H1 (cell line): Measurements from ENCODE around the gene LNX2. TPM values are rescaled to one million over a fixed set of nuclear protein-coding genes. Genes with fewer than 3 reads are reported as not detected.

Source experiments
- CTCF ChIA-PET: fragments of 300-600 bp; sonication (Branson Sonifier 250); formaldehyde crosslinking; loops from one replicate; lab custom pipeline; 2021; ENCODE audit not compliant: partially characterized antibody; lab: Charles Lee
- POLR2A ChIA-PET: fragments of 300-600 bp; sonication (Branson Sonifier 250); formaldehyde crosslinking; loops from one replicate; lab custom pipeline; 2021; ENCODE audit warnings: inconsistent platforms; ENCODE audit not compliant: partially characterized antibody; lab: Charles Lee
- DNase-seq, 2 experiments: peaks; one replicate each; pipeline versions ENCODE4 v3.0.0 to v3.0.0-alpha.2; 2010 to 2022; ENCODE audit warnings: low spot score in 2 of 2, low read depth in 1 of 2, mixed read lengths in 1 of 2
- FAIRE-seq: peaks from 2 replicates; lab custom pipeline; 2011; peaks lifted over from hg19 to GRCh38; lab: Jason Lieb, UNC
- H2AFZ ChIP-seq: 2 replicates; pipeline ENCODE4 v1.8.1; 2012; ENCODE audit warnings: low read length, inconsistent platforms
- H2AK5ac ChIP-seq: 2 replicates; pipeline ENCODE4 v1.6.1; 2013; ENCODE audit warnings: low read depth, low read length
- H2BK120ac ChIP-seq: replicated peaks from 2 replicates; pipeline ENCODE3; 2013; ENCODE audit warnings: low read depth, low read length, inconsistent platforms
- H2BK12ac ChIP-seq: 2 replicates; pipeline ENCODE4 v1.6.1; 2013; ENCODE audit warnings: low read depth, low read length
- H2BK15ac ChIP-seq: 2 replicates; pipeline ENCODE4 v1.6.1; 2013; ENCODE audit warnings: low read length
- H2BK20ac ChIP-seq: 2 replicates; pipeline ENCODE4 v1.6.1; 2013; ENCODE audit warnings: low read length
- H2BK5ac ChIP-seq: 2 replicates; pipeline ENCODE4 v1.6.1; 2013; ENCODE audit warnings: low read depth, low read length
- H3K14ac ChIP-seq: 2 replicates; pipeline ENCODE4 v1.6.1; 2013; ENCODE audit warnings: inconsistent platforms; ENCODE audit not compliant: insufficient read length
- H3K18ac ChIP-seq: 2 replicates; pipeline ENCODE4 v1.6.1; 2013; ENCODE audit warnings: low read length; ENCODE audit errors: extremely low read depth
- H3K23ac ChIP-seq: 2 replicates; pipeline ENCODE4 v1.6.1; 2013; ENCODE audit warnings: inconsistent platforms; ENCODE audit not compliant: insufficient read length
- H3K23me2 ChIP-seq: 2 replicates; pipeline ENCODE4 v1.6.1; 2013; ENCODE audit warnings: low read depth, low read length
- H3K27ac ChIP-seq: 2 replicates; pipeline ENCODE4 v1.6.1; 2011; ENCODE audit warnings: low read depth, low read length, inconsistent platforms
- H3K27me3 ChIP-seq, 4 experiments: replicated peaks in 1 of 4; 1 replicate in 1 of 4; 2 replicates in 3 of 4; pipeline versions ENCODE4 v1.6.1 to v1.8.1; 2011 to 2013; ENCODE audit warnings: low read length in 3 of 4, mild to moderate bottlenecking in 3 of 4, inconsistent platforms in 2 of 4, mixed read lengths in 2 of 4, moderate library complexity in 1 of 4; ENCODE audit not compliant: control insufficient read depth in 3 of 4, insufficient read depth in 3 of 4; ENCODE audit errors: extremely low read depth in 1 of 4
- H3K36me3 ChIP-seq, 4 experiments: 2 replicates each; pipeline versions ENCODE4 v1.6.1 to v1.8.1; 2011 to 2013; ENCODE audit warnings: mild to moderate bottlenecking in 4 of 4, low read length in 3 of 4, moderate library complexity in 2 of 4, control low read depth in 1 of 4, inconsistent platforms in 1 of 4; ENCODE audit not compliant: insufficient read depth in 4 of 4, control insufficient read depth in 2 of 4
- H3K4ac ChIP-seq: replicated peaks from 2 replicates; pipeline ENCODE3; 2013; ENCODE audit warnings: low read length, low read depth, mixed read lengths, inconsistent platforms; ENCODE audit not compliant: insufficient read length
- H3K4me1 ChIP-seq, 4 experiments: replicated peaks in 1 of 4; 1 replicate in 1 of 4; 2 replicates in 3 of 4; pipeline versions ENCODE4 v1.6.1 to v1.8.1; 2011 to 2013; ENCODE audit warnings: low read length in 3 of 4, inconsistent platforms in 2 of 4, mixed read lengths in 1 of 4; ENCODE audit not compliant: insufficient read depth in 4 of 4, control insufficient read depth in 3 of 4
- H3K4me2 ChIP-seq, 2 experiments: 2 replicates each; pipeline versions ENCODE4 v1.6.1 to v1.8.1; 2011 to 2013; ENCODE audit warnings: low read depth in 2 of 2, low read length in 2 of 2, control low read depth in 1 of 2, inconsistent platforms in 1 of 2, mild to moderate bottlenecking in 1 of 2; ENCODE audit not compliant: insufficient read depth in 1 of 2
- H3K4me3 ChIP-seq, 4 experiments: fragments of 200-600, 300-600 bp in 1 of 4; sonication (generic), shearing (Covaris generic), sonication (Bioruptor Twin) in 1 of 4; 2 replicates each; pipeline versions ENCODE4 v1.5.1 to v1.8.1; 2011 to 2016; ENCODE audit warnings: low read length in 4 of 4, low read depth in 3 of 4, control low read depth in 2 of 4, inconsistent platforms in 2 of 4, mild to moderate bottlenecking in 2 of 4, mixed read lengths in 1 of 4, moderate library complexity in 1 of 4; ENCODE audit not compliant: insufficient read depth in 2 of 4; ENCODE audit errors: extremely low read depth in 1 of 4
- H3K56ac ChIP-seq: replicated peaks from 2 replicates; pipeline ENCODE3; 2013; ENCODE audit warnings: low read depth, mild to moderate bottlenecking, mixed read lengths, low read length, inconsistent platforms; ENCODE audit not compliant: insufficient read length
- H3K79me1 ChIP-seq: 2 replicates; pipeline ENCODE4 v1.6.1; 2013; ENCODE audit warnings: low read depth, low read length, control low read depth
- H3K79me2 ChIP-seq, 2 experiments: 2 replicates each; pipeline versions ENCODE4 v1.6.1 to v1.8.1; 2012 to 2013; ENCODE audit warnings: low read length in 2 of 2, mild to moderate bottlenecking in 2 of 2, inconsistent platforms in 1 of 2; ENCODE audit not compliant: insufficient read depth in 2 of 2, control insufficient read depth in 1 of 2
- H3K9ac ChIP-seq, 4 experiments: replicated peaks in 1 of 4; 1 replicate in 1 of 4; 2 replicates in 3 of 4; pipeline versions ENCODE4 v1.6.1 to v1.8.1; 2011 to 2013; ENCODE audit warnings: low read depth in 3 of 4, low read length in 3 of 4, control low read depth in 2 of 4, mild to moderate bottlenecking in 2 of 4, moderate library complexity in 2 of 4, inconsistent platforms in 1 of 4; ENCODE audit errors: extremely low read depth in 1 of 4
- H3K9me3 ChIP-seq, 2 experiments: 2 replicates each; pipeline versions ENCODE4 v1.6.1 to v1.8.1; 2012 to 2013; ENCODE audit warnings: mild to moderate bottlenecking in 2 of 2, moderate library complexity in 2 of 2, control low read depth in 1 of 2, inconsistent platforms in 1 of 2, low read depth in 1 of 2, low read length in 1 of 2, mixed read lengths in 1 of 2; ENCODE audit not compliant: insufficient read depth in 2 of 2
- H4K20me1 ChIP-seq, 2 experiments: replicated peaks in 1 of 2; 2 replicates each; pipeline versions ENCODE3 to v1.8.1; 2011 to 2013; ENCODE audit warnings: inconsistent platforms in 2 of 2, low read length in 2 of 2, mild to moderate bottlenecking in 1 of 2; ENCODE audit not compliant: insufficient read depth in 2 of 2, control insufficient read depth in 1 of 2
- H4K5ac ChIP-seq: 2 replicates; pipeline ENCODE4 v1.6.1; 2013; ENCODE audit warnings: low read length, low read depth, mixed read lengths, inconsistent platforms; ENCODE audit not compliant: insufficient read length
- H4K8ac ChIP-seq: 2 replicates; pipeline ENCODE4 v1.8.0; 2013; ENCODE audit warnings: mild to moderate bottlenecking, moderate library complexity, low read length, inconsistent platforms; ENCODE audit not compliant: insufficient read depth; ENCODE audit errors: extremely low read depth
- H4K91ac ChIP-seq: replicated peaks from 2 replicates; pipeline ENCODE3; 2013; ENCODE audit warnings: low read length, mixed read lengths, inconsistent platforms; ENCODE audit not compliant: insufficient read length
- GABPA ChIP-seq: IDR thresholded peaks from 2 replicates; pipeline ENCODE4 v1.6.1; 2011; ENCODE audit warnings: mild to moderate bottlenecking, low read length, moderate library complexity, borderline replicate concordance; ENCODE audit not compliant: insufficient read depth
- JUN ChIP-seq: IDR thresholded peaks from 2 replicates; pipeline ENCODE4 v1.6.1; 2011; ENCODE audit warnings: low read depth, mild to moderate bottlenecking, improper control_type of control experiment, low read length
- KDM1A ChIP-seq: fragments of 200-600, 300-600 bp; sonication (generic); IDR thresholded peaks from 2 replicates; pipeline ENCODE4 v1.7.1; 2016; ENCODE audit warnings: mild to moderate bottlenecking, low read length, borderline replicate concordance
- NRF1 ChIP-seq: IDR thresholded peaks from 2 replicates; pipeline ENCODE4 v1.6.1; 2011; ENCODE audit warnings: mild to moderate bottlenecking, low read depth, low read length, improper control_type of control experiment
- RAD21 ChIP-seq, 2 experiments: IDR thresholded peaks in 1 of 2; conservative IDR thresholded peaks in 1 of 2; 2 replicates each; pipeline ENCODE4 v1.6.1; 2011; ENCODE audit warnings: low read depth in 2 of 2, low read length in 2 of 2, improper control_type of control experiment in 1 of 2, inconsistent platforms in 1 of 2, mild to moderate bottlenecking in 1 of 2, moderate library complexity in 1 of 2
- RXRA ChIP-seq: IDR thresholded peaks from 2 replicates; pipeline ENCODE4 v1.6.1; 2011; ENCODE audit warnings: low read depth, mild to moderate bottlenecking, low read length, moderate library complexity; ENCODE audit not compliant: insufficient read depth
- SUZ12 ChIP-seq: fragments of 200-600 bp; sonication (generic); IDR thresholded peaks from 2 replicates; pipeline ENCODE4 v1.6.1; 2012; ENCODE audit warnings: mild to moderate bottlenecking, inconsistent platforms, low read length, moderate library complexity, mixed read lengths
- WGBS, 2 experiments: shearing (Covaris generic) in 1 of 2; methylation state at CpG; one replicate each; pipeline versions ENCODE4 v1.1.6 to v1.1.7; 2013 to 2015; ENCODE audit warnings: low lambda C conversion rate in 2 of 2, mixed read lengths in 2 of 2, inconsistent platforms in 1 of 2, low coverage in 1 of 2, missing lambda C conversion rate in 1 of 2; ENCODE audit not compliant: insufficient replicate concordance in 2 of 2, insufficient coverage in 1 of 2, insufficient read length in 1 of 2; ENCODE audit errors: extremely low coverage in 1 of 2, missing lambda C conversion rate in 1 of 2; 5-methylcytosine and 5-hydroxymethylcytosine counted together
- polyA plus RNA-seq, 7 experiments: library from polyadenylated mRNA; depleted of rRNA in 3 of 7; stranded (reverse) in 5 of 7; unstranded in 2 of 7; fragments of >200 nt in 5 of 7; fragments of 200-250 nt in 2 of 7; gene quantifications; 1 replicate in 5 of 7; 2 replicates in 1 of 7; 4 replicates in 1 of 7; pipeline versions ENCODE4 v1.2.1 to v1.2.3, GENCODE V29; 2011 to 2013; ENCODE audit warnings: missing spikeins in 2 of 7, mixed read lengths in 2 of 7
- total RNA-seq: library from RNA; stranded (reverse); fragmentation: NEBNext Ultra II Directional; extraction: Animal tissue kit (Norgen Biotek cat#: 25700); gene quantifications from 2 replicates; pipeline ENCODE4 v1.2.1, GENCODE V29; 2021
- TF ChIP-seq, protein P1 (sequence below): IDR thresholded peaks from 2 replicates; pipeline ENCODE4 v1.6.1; 2012; ENCODE audit warnings: low read length, inconsistent platforms
- TF ChIP-seq, protein P2 (sequence below), 3 experiments: IDR thresholded peaks; 1 replicate in 2 of 3; 2 replicates in 1 of 3; pipeline versions ENCODE4 v1.5.1 to v1.6.1; 2011; ENCODE audit warnings: low read length in 3 of 3, mild to moderate bottlenecking in 3 of 3, inconsistent platforms in 2 of 3, low read depth in 1 of 3, moderate library complexity in 1 of 3; ENCODE audit not compliant: insufficient read depth in 1 of 3; ENCODE audit errors: control extremely low read depth in 1 of 3

LNX2 gene
- total and polyA plus RNA-seq, 2 of the 8 experiments (the other 6 are each of a cell fraction or from before 2014, with no cell fraction given) = 6.4 to 13.9 TPM

DNA sequence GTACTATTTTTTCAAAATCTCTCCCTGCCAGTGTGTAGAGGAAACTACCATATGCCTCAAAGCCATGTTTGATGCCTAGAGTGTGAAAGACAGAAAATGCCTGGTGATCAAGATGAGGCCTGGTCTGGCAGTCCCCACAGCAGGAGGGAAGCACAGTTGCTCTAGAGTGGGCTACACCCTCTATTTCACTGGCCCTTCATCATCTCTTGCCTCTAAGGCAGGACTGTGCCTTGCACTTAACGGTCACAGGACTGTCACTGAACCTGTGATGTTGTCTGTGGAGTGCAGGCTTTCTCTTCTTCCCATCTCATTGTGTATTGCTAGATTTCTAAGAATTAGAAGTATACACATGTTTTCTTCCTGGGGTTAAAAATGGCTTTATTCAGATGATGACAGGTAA lies 17.7 kb upstream of the LNX2 start:
- H3K27ac ChIP-seq = no peak overlapping the region
- H4K20me1 ChIP-seq = peaks cover 2 to 8% of the 10 kb centered on the region in 2 experiments
- FAIRE-seq (no peak), DNase-seq (no peak)
- ChIA-PET POLR2A (no interaction called here), CTCF (interaction anchor here (0.6 kb wide), 1 partner anchor 372 kb away, joined by 3 read pairs; no protein-coding TSS in a partner anchor)
- no peak overlapping the region for H2BK120ac ChIP-seq
- no peaks in the 10 kb centered on the region for H3K4me1 ChIP-seq
- peak overlapping the region; percentile 23 for H3K4ac ChIP-seq
- H3K9me3 ChIP-seq = no peaks in the 10 kb centered on the region
- H3K14ac ChIP-seq = no peak overlapping the region
- peaks cover 3 to 65% of the 10 kb centered on the region in 2 experiments for H3K79me2 ChIP-seq
- no peak overlapping the region for H2BK5ac ChIP-seq
- no peak overlapping the region for H4K8ac ChIP-seq
- no peaks in the 10 kb centered on the region for H3K27me3 ChIP-seq
- 95% methylated on average over 1 of the region's 1 CpG; no CpG with 5 or more reads in 1 of the 2 experiments for WGBS, 2 experiments
- no peak overlapping the region for H3K4me3 ChIP-seq
- peaks cover 0 to 8% (median 0%) of the 10 kb centered on the region in 4 experiments; a peak in 3 of 8 replicates for H3K36me3 ChIP-seq
- H3K9ac ChIP-seq = peak overlapping the region in 1 of 4 experiments; percentile 16; a peak in 1 of 7 replicates
- H3K4me2 ChIP-seq = no peak overlapping the region
- no peak overlapping the region for H4K5ac ChIP-seq
- H2AFZ ChIP-seq = no peak overlapping the region
- no peak overlapping the region for H3K56ac ChIP-seq
- H3K23me2 ChIP-seq = no peaks in the 10 kb centered on the region
- no peak overlapping the region for H3K23ac ChIP-seq
- H3K79me1 ChIP-seq = peaks cover 10% of the 10 kb centered on the region
- no peak overlapping the region for H2BK15ac ChIP-seq
- H4K91ac ChIP-seq = no peak overlapping the region
- no peak overlapping the region for H3K18ac ChIP-seq
- H2AK5ac ChIP-seq = no peak overlapping the region
- H2BK12ac ChIP-seq = no peak overlapping the region
- H2BK20ac ChIP-seq = peak overlapping the region; percentile 34; the same call in 1 of the 2 replicates
- TF ChIP-seq RAD21 (IDR thresholded peaks at IDR 0.05 in 1 of 2, conservative IDR thresholded peaks at IDR 0.05 in 1 of 2; ENCODE audit: low read depth in 2 of 2, low read length in 2 of 2) (no peak), GABPA (no peak), KDM1A (no peak), NRF1 (no peak), SUZ12 (no peak), RXRA (no peak), JUN (no peak)
- TF ChIP-seq, protein P1, sequence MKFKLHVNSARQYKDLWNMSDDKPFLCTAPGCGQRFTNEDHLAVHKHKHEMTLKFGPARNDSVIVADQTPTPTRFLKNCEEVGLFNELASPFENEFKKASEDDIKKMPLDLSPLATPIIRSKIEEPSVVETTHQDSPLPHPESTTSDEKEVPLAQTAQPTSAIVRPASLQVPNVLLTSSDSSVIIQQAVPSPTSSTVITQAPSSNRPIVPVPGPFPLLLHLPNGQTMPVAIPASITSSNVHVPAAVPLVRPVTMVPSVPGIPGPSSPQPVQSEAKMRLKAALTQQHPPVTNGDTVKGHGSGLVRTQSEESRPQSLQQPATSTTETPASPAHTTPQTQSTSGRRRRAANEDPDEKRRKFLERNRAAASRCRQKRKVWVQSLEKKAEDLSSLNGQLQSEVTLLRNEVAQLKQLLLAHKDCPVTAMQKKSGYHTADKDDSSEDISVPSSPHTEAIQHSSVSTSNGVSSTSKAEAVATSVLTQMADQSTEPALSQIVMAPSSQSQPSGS = no peak
- TF ChIP-seq, protein P2, sequence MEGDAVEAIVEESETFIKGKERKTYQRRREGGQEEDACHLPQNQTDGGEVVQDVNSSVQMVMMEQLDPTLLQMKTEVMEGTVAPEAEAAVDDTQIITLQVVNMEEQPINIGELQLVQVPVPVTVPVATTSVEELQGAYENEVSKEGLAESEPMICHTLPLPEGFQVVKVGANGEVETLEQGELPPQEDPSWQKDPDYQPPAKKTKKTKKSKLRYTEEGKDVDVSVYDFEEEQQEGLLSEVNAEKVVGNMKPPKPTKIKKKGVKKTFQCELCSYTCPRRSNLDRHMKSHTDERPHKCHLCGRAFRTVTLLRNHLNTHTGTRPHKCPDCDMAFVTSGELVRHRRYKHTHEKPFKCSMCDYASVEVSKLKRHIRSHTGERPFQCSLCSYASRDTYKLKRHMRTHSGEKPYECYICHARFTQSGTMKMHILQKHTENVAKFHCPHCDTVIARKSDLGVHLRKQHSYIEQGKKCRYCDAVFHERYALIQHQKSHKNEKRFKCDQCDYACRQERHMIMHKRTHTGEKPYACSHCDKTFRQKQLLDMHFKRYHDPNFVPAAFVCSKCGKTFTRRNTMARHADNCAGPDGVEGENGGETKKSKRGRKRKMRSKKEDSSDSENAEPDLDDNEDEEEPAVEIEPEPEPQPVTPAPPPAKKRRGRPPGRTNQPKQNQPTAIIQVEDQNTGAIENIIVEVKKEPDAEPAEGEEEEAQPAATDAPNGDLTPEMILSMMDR (IDR thresholded peaks at IDR 0.05; ENCODE audit: control extremely low read depth in 1 of 3, insufficient read depth in 1 of 3, low read depth in 1 of 3, low read length in 3 of 3) = no peak
